Measurements from ENCODE around the gene IL37.

DNA sequence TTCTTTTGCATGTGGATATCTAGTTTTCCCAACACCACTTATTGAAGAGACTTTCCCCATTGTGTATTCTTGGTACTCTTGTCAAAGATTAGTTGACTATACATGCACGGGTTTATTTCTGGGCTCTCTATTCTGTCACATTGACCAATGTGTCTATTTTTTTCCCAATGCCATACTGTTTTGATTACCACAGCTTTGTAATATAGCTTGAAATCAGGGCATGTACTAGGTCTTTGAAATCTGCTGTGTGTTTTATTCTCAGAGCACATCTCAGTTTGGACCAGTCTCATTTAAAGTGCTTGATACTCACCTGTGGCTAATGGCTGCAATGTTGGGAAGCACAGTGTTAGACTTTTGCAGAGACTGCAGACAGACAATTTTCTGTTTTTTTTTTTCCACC lies 34.0 kb downstream of the IL37 start:
- TF ChIP-seq, protein P1, sequence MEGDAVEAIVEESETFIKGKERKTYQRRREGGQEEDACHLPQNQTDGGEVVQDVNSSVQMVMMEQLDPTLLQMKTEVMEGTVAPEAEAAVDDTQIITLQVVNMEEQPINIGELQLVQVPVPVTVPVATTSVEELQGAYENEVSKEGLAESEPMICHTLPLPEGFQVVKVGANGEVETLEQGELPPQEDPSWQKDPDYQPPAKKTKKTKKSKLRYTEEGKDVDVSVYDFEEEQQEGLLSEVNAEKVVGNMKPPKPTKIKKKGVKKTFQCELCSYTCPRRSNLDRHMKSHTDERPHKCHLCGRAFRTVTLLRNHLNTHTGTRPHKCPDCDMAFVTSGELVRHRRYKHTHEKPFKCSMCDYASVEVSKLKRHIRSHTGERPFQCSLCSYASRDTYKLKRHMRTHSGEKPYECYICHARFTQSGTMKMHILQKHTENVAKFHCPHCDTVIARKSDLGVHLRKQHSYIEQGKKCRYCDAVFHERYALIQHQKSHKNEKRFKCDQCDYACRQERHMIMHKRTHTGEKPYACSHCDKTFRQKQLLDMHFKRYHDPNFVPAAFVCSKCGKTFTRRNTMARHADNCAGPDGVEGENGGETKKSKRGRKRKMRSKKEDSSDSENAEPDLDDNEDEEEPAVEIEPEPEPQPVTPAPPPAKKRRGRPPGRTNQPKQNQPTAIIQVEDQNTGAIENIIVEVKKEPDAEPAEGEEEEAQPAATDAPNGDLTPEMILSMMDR (IDR thresholded peaks at IDR 0.05), result no peak
- TF ChIP-seq POLR2A (IDR thresholded peaks at IDR 0.05) (no peak), EP300 (IDR thresholded peaks at IDR 0.05; ENCODE audit: low read depth) (no peak), POLR2AphosphoS5 (IDR thresholded peaks at IDR 0.05) (no peak)
